DOHH2 (cell line): ENCODE data around the gene CFAP46.

Experiments
- EZH2phosphoT487 ChIP-seq: fragments of 200-600 bp; sonication (generic); IDR thresholded peaks from 2 replicates; pipeline ENCODE4 v1.6.1; 2017; ENCODE audit warnings: borderline replicate concordance, mild to moderate bottlenecking, antibody characterized with exemption, low read length, moderate library complexity, mixed read lengths
- TF ChIP-seq, protein P1 (sequence below): fragments of 200-600 bp; sonication (generic); IDR thresholded peaks from one replicate; pipeline ENCODE4 v1.5.1; 2014; ENCODE audit warnings: antibody characterized with exemption, mild to moderate bottlenecking, low read depth, low read length; ENCODE audit not compliant: poor library complexity, severe bottlenecking

DNA sequence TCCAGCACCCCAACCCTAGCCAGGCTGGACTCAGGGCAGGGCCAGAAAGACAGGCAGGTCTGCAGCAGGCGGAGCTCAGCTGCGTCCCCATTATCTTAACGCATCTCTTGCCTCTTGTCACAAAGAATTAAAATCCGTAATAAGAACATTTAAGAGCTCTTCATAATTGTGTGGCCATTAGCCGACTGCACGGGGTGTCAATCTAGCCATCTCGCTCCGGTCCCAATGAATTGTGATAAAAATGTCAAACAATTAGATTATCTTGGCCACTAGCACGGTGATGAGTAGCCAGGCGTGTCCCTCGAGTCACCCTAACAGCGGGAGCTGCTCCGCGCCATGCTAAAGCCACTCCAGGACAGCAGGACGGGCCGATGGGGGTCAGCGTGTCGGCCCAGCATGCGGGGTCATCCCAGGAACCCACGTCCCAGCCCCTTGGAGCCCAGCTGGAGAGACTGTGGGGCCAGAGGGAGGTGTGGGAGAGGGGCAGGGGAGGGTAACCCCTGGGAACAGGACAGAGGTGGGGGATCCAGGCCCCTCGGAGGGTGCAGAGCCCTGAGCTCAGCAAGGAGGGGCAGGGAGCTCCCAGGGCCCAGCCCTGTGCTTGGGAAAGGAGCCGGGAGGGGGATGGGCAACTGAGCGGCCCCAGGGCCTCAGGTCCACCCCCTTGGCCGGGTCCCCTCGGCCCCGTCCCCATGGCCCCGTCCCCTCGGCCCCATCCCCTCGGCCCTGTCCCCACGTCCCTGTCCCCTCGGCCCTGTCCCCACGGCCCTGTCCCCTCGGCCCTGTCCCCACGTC lies 138.8 kb downstream of the CFAP46 start:
- TF ChIP-seq, protein P1, sequence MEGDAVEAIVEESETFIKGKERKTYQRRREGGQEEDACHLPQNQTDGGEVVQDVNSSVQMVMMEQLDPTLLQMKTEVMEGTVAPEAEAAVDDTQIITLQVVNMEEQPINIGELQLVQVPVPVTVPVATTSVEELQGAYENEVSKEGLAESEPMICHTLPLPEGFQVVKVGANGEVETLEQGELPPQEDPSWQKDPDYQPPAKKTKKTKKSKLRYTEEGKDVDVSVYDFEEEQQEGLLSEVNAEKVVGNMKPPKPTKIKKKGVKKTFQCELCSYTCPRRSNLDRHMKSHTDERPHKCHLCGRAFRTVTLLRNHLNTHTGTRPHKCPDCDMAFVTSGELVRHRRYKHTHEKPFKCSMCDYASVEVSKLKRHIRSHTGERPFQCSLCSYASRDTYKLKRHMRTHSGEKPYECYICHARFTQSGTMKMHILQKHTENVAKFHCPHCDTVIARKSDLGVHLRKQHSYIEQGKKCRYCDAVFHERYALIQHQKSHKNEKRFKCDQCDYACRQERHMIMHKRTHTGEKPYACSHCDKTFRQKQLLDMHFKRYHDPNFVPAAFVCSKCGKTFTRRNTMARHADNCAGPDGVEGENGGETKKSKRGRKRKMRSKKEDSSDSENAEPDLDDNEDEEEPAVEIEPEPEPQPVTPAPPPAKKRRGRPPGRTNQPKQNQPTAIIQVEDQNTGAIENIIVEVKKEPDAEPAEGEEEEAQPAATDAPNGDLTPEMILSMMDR: no peak
- no peak for TF ChIP-seq EZH2phosphoT487
